HEK293T (cell line): ENCODE measurements around the gene SMARCD1.

ENCODE experiments used
- CTCF ChIA-PET: fragments of 350-600 bp; formaldehyde crosslinking; extraction: SDS; loops from one replicate; lab custom pipeline; 2021; ENCODE audit warnings: antibody characterized with exemption, inconsistent platforms; lab: Yijun Ruan, JAX
- POLR2A ChIA-PET: fragments of 350-600 bp; formaldehyde crosslinking; extraction: SDS; loops from one replicate; lab custom pipeline; 2020; ENCODE audit warnings: antibody characterized with exemption, inconsistent platforms; lab: Yijun Ruan, JAX
- DNase-seq: peaks from one replicate; pipeline ENCODE4 v3.0.0; 2012; ENCODE audit warnings: mixed read lengths; ENCODE audit errors: extremely low spot score
- ARNT ChIP-seq: fragments of 450-650 bp; IDR thresholded peaks from 2 replicates; pipeline ENCODE4 v1.6.1; 2017; ENCODE audit warnings: mild to moderate bottlenecking
- BHLHE40 ChIP-seq: fragments of 450-650 bp; IDR thresholded peaks from 2 replicates; pipeline ENCODE4 v1.6.1; 2016; ENCODE audit warnings: mild to moderate bottlenecking, moderate library complexity, borderline replicate concordance
- CTBP1 ChIP-seq: fragments of 450-650 bp; IDR thresholded peaks from 2 replicates; pipeline ENCODE4 v1.6.1; 2016; ENCODE audit warnings: borderline replicate concordance
- ELF4 ChIP-seq: fragments of 450-650 bp; IDR thresholded peaks from 2 replicates; pipeline ENCODE4 v1.6.1; 2017; ENCODE audit warnings: antibody characterized with exemption
- FOXA1 ChIP-seq: fragments of 450-650 bp; IDR thresholded peaks from 2 replicates; pipeline ENCODE4 v1.6.1; 2016; ENCODE audit warnings: mild to moderate bottlenecking
- FOXK2 ChIP-seq: fragments of 450-650 bp; IDR thresholded peaks from 2 replicates; pipeline ENCODE4 v1.6.1; 2016; ENCODE audit warnings: mild to moderate bottlenecking
- FOXM1 ChIP-seq: fragments of 450-650 bp; IDR thresholded peaks from 2 replicates; pipeline ENCODE4 v1.6.1; 2017; ENCODE audit warnings: mild to moderate bottlenecking, borderline replicate concordance
- HDGF ChIP-seq: fragments of 450-650 bp; IDR thresholded peaks from 2 replicates; pipeline ENCODE4 v1.6.1; 2017; ENCODE audit warnings: antibody characterized with exemption, borderline replicate concordance
- L3MBTL2 ChIP-seq: fragments of 450-650 bp; conservative IDR thresholded peaks from 2 replicates; pipeline ENCODE4 v1.6.1; 2016; ENCODE audit warnings: mild to moderate bottlenecking
- LEF1 ChIP-seq: fragments of 450-650 bp; IDR thresholded peaks from 2 replicates; pipeline ENCODE4 v1.6.1; 2017; ENCODE audit warnings: mild to moderate bottlenecking, borderline replicate concordance
- NFRKB ChIP-seq: fragments of 450-650 bp; IDR thresholded peaks from 2 replicates; pipeline ENCODE4 v1.6.1; 2016; ENCODE audit warnings: mild to moderate bottlenecking, moderate library complexity
- SP1 ChIP-seq: fragments of 450-650 bp; IDR thresholded peaks from 2 replicates; pipeline ENCODE4 v1.6.1; 2017
- SUZ12 ChIP-seq: fragments of 450-650 bp; IDR thresholded peaks from 2 replicates; pipeline ENCODE4 v1.6.1; 2016; ENCODE audit warnings: mild to moderate bottlenecking
- TARDBP ChIP-seq: fragments of 450-650 bp; IDR thresholded peaks from 2 replicates; pipeline ENCODE4 v1.6.1; 2016
- ZNF384 ChIP-seq: fragments of 450-650 bp; IDR thresholded peaks from 2 replicates; pipeline ENCODE4 v1.6.1; 2016
- TF ChIP-seq, protein P1 (sequence below): fragments of 450-650 bp; IDR thresholded peaks from 2 replicates; pipeline ENCODE4 v1.6.1; 2016

The SMARCD1 gene

DNA sequence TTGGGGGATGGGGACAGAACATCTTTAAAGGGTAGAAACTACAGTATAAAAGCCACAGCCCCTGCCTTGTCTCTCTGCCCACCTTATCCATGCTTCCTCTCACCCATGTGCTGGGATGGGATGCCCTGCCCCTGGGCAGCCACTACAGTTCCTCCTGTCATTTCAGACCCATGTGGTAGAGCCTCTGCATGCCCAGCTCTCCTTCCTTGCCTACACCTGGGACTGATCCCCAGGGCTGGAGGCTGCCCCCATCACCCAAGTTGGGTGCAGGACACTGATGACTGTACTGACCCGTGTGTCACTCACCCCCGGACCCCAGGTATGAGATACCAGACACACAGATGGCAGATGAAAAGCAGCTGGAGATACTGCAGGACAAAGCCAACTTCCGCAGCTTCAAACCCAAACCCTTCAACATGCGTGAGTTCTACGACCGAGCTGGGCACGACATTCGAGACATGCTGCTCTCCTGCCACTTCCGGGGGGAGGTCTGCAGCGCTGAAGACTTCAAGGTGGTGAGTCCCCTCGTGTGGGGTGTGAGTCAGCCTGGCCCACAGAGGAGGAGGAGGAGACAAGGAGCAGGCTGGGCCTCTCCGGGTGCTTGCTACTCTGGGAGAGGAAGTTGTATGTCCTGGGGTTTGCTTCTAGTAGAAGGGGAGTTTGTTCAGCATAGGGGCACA, 25.6 kb upstream of the SMARCD1 start:
- POLR2A ChIA-PET, result interaction anchor here (1.0 to 1.3 kb wide), 2 partner anchors 21 to 108 kb away, joined by 3 read pairs; partner anchors contain the start of gene CERS5
- TF ChIP-seq FOXM1, result no peak
- no peak for TF ChIP-seq FOXK2
- no peak for TF ChIP-seq TARDBP
- TF ChIP-seq HDGF, result no peak
- TF ChIP-seq ELF4, result no peak
- no peak for TF ChIP-seq LEF1
- no peak for TF ChIP-seq SP1
- no peak for TF ChIP-seq CTBP1
- no peak for TF ChIP-seq ZNF384
- TF ChIP-seq ARNT, result no peak
- TF ChIP-seq, protein P1, sequence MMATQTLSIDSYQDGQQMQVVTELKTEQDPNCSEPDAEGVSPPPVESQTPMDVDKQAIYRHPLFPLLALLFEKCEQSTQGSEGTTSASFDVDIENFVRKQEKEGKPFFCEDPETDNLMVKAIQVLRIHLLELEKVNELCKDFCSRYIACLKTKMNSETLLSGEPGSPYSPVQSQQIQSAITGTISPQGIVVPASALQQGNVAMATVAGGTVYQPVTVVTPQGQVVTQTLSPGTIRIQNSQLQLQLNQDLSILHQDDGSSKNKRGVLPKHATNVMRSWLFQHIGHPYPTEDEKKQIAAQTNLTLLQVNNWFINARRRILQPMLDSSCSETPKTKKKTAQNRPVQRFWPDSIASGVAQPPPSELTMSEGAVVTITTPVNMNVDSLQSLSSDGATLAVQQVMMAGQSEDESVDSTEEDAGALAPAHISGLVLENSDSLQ, result no peak
- TF ChIP-seq BHLHE40, result no peak

DNA sequence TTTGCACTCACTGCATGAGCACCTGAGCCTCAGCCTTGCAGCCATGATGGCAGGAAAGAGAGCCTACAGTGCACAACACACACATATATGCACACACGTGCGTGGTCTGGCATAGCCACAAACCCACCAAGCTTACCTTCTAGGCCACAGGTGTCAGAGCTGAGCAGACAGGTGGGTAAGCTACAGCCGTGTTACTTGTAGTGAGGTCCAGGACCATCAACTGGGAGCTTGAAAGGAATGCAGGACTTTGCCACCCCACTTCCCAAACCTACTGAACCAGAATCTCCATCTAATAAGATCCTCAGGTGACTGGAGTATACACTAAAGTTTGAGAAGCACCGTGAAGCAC, 25.0 kb upstream of the SMARCD1 start:
- DNase-seq, result no peak
- TF ChIP-seq FOXK2, result no peak
- no peak for TF ChIP-seq BHLHE40
- TF ChIP-seq NFRKB, result no peak
- TF ChIP-seq ARNT, result no peak
- ChIA-PET POLR2A (no interaction called here), CTCF (interaction anchor here (1.0 to 2.8 kb wide), 3 partner anchors 10 to 21 kb away, joined by 3 to 8 read pairs (median 4); no protein-coding TSS in a partner anchor)

More for the DNA sequence above, 25.6 kb upstream of the SMARCD1 start:
- no peak for DNase-seq
- CTCF ChIA-PET, result interaction anchor here (1.0 to 2.8 kb wide), 4 partner anchors 9 to 93 kb away, joined by 3 to 8 read pairs (median 4); no protein-coding TSS in a partner anchor

DNA sequence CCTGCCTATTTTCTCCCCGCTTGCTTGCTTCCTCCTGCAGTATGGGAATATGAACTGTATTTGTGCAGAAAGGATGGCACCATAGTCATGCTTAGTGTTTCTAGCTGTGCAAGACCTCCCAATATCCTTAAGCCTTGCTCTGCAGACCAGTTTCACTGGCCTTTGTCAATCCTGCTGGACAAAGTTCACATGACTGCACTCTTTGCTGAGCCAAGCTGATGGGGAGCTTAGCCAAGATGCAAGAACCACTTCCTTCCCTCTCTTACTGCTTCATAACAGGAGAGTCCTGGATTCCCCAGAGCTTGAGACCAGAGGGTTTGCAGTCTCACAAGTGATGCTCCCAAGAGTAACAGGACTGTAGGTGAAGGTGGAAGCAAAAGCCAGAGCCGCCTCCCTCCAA, 24.0 kb upstream of the SMARCD1 start:
- ChIA-PET CTCF (interaction anchor here (0.7 kb wide), 1 partner anchor 9 kb away, joined by 3 read pairs; no protein-coding TSS in a partner anchor), POLR2A (no interaction called here)
- no peak for DNase-seq
- no peak for TF ChIP-seq FOXM1
- TF ChIP-seq L3MBTL2, result no peak
- no peak for TF ChIP-seq SP1
- TF ChIP-seq HDGF, result no peak
- no peak for TF ChIP-seq SUZ12
- no peak for TF ChIP-seq ZNF384
- TF ChIP-seq LEF1, result no peak
- TF ChIP-seq TARDBP, result no peak
- no peak for TF ChIP-seq BHLHE40
- TF ChIP-seq ELF4, result no peak
- no peak for TF ChIP-seq FOXK2
- no peak for TF ChIP-seq CTBP1
- TF ChIP-seq, protein P1, result no peak
- no peak for TF ChIP-seq FOXA1
- no peak for TF ChIP-seq NFRKB
- no peak for TF ChIP-seq ARNT

DNA sequence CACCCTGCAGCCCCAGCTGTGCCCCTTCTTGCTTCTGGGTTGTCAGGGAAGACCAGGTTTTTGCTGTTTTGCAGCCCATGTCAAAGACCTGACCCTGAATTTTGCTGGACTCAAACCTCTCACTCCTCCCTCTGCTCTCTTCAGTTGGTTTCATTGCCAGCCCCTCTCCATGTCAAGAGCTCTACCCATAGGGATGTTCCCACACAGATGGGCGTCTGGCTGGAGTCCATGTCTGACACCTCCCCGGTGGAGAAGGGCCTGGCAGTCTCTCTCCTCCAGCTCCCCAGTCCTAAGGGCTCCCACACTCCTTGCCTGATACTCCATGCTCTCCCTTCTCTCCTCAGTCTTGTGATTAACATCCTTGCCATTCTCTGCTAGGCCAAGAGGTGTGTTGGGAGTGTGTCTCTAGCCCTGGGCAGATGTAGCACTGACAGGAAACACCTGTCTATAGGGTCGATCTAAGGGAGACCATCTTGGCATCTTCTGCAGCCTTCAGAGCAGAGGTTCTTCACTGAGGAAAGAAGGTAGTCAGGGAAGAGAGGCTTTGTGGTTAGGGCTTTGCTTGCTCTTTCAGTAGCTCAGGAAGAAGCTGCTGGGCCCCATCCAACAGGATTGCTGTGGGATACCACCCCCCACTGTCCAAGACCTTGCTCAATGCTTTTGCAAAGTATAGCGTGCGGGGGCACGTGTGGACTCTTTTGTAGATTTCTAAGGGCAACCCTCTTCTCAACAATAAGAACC, 23.0 kb upstream of the SMARCD1 start:
- no peak for DNase-seq
- TF ChIP-seq ZNF384, result no peak
- POLR2A ChIA-PET, result no interaction called here
- CTCF ChIA-PET, result interaction anchor here (0.6 kb wide), 2 partner anchors 8 to 94 kb away, joined by 4 to 6 read pairs; no protein-coding TSS in a partner anchor

DNA sequence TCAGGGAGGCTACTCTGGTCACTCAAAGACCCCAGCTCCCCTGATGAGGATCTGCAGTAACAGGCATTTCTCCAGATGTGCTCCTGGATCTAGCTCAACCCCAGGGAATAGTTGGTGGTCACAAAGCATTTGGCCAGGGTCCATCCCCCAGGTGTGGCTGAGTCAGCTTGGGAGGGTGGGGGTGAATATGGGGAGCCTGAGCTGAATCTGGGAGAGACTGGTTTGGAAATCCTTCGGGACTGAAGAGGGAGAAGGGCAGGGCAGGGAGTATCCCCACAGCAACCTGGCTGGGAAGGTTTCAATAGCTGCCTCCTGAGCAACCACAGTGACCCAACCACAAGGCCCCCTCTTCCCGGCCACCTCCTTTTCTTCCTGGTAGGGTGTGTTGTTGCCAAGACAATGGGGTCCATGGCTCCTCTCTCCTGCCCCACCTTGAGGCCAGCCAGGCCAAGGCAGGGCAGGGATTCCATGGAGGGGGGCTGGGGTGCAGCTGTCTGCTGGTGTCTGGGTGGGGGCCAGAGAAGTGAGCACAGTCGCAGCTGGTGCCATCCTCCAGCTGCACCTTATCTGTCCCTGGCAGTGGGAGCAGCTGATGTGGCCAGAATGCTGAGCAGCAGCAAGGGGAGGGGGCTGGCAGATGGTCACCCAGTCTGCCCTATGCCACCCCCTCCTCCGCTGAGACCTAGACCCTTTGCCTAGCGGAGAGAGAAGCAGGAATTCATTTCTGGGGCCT, 22.2 kb upstream of the SMARCD1 start:
- ChIA-PET POLR2A (no interaction called here), CTCF (interaction anchor here (0.6 kb wide), 1 partner anchor 94 kb away, joined by 4 read pairs; no protein-coding TSS in a partner anchor)
- no peak for TF ChIP-seq FOXK2
- no peak for TF ChIP-seq NFRKB
- no peak for TF ChIP-seq ELF4
- no peak for TF ChIP-seq TARDBP
- no peak for TF ChIP-seq ZNF384
- no peak for TF ChIP-seq FOXA1
- TF ChIP-seq, protein P1, result no peak
- no peak for TF ChIP-seq SUZ12
- no peak for TF ChIP-seq LEF1
- no peak for TF ChIP-seq HDGF
- no peak for TF ChIP-seq BHLHE40
- TF ChIP-seq FOXM1, result no peak
- TF ChIP-seq SP1, result no peak
- no peak for TF ChIP-seq ARNT
- no peak for TF ChIP-seq CTBP1
- TF ChIP-seq L3MBTL2, result no peak
- no peak for DNase-seq
